GM18511 (cell line): ENCODE measurements around the gene CCDC117.
"Not testable (repeated sequence)": the region's sequence is repeated elsewhere in the genome, so short reads cannot be mapped to it uniquely, and the experiment has no call there.

Experiments
- ATAC-seq: cut with Tn5 transposase; IDR thresholded peaks from one replicate; pipeline ENCODE4 v1.9.1; 2021; ENCODE audit warnings: mild to moderate bottlenecking, moderate library complexity; ENCODE audit not compliant: unreplicated experiment

The CCDC117 gene, protein sequence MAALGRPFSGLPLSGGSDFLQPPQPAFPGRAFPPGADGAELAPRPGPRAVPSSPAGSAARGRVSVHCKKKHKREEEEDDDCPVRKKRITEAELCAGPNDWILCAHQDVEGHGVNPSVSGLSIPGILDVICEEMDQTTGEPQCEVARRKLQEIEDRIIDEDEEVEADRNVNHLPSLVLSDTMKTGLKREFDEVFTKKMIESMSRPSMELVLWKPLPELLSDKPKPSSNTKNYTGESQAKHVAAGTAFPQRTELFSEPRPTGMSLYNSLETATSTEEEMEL

DNA sequence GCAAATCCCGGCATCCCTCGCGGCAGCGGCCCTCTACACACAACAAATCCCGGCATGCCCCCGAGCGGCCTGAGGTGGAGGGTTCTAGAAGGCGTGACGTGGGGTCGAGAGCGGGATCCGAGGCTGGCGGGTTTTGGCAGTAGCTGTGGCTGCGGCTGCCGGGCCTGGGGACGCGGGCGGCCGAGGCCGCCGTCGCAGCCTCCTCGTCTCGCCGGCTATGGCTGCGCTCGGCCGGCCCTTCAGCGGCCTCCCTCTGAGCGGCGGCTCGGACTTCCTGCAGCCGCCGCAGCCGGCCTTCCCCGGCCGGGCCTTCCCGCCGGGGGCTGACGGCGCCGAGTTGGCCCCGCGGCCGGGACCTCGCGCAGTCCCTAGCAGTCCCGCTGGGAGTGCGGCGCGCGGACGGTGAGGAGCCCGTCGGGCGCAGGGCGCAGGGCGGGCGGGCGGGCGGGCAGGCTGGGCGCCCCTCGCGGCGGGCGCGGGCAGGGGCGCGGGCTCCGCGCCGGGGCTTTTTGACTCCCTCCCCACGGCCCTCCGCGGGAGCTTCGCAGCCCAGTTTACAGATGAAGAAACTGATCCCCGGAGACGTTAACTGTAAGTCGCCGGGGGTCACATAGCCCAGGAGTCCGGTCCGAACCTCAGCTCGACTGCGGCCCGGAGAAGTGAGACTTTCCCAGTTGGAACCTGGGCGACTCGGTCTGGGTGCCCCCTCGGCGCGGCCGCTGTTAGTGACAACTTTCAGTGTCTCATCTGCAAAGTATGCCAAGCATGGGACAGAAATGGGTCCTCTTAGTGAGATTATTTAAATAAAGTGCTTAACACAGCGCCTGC lies at the start of gene CCDC117:
Gene CCDC117, plus strand, starts transcription at position 63 of the 828 bp plus-strand sequence. Its CDS starts 155 bp downstream, at position 218.
- ATAC-seq, result peak; percentile 88

DNA sequence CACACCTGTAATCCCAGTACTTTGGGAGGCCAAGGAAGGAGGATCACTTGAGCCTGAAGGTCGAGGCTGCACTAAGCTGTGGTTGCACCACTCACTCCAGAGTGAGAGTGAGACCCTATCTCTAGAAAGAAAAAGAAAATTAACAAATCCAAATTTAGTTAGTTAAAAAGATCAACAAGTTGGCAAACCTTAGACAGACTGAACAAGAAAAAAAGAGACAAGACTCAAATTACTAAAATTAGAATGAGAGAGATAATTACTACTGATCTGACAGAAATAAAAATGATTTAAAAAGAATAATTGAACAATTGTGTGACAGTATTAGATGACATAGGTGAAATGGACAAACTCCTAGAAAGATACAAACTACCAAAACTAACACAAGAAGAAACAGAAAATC lies 44.5 kb upstream of the CCDC117 start:
- ATAC-seq, result no peak

DNA sequence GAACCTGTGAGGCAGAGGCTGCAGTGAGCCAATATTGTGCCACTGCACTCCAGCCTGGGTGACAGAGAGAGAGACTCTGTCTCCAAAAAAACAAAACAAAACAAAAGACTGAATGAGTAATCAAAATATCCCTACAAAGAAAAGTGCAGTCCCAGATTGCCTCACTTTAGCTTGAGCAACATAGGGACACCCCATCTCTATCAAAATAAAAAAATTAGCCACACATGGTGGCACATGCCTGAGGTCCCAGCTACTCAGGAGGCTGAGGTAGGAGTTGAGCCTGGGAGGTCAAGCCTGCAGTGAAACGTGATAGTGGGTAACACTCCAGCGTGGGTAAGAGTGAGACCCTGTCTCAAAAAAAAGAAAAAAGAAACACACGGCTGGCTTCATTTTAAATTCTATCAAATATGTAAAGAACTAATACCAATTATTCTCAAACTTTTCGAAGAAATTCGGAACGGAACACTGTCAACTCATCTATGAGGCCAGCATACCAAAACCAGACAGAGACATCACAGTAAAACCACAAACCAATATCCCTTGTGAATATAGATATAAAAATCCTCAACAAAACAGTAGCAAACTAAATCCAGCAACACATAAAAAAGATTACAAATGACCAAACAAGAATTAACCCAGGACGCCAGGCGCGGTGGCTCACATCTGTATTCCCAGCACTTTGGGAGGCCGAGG lies 43.7 kb upstream of the CCDC117 start:
- ATAC-seq, result no peak

DNA sequence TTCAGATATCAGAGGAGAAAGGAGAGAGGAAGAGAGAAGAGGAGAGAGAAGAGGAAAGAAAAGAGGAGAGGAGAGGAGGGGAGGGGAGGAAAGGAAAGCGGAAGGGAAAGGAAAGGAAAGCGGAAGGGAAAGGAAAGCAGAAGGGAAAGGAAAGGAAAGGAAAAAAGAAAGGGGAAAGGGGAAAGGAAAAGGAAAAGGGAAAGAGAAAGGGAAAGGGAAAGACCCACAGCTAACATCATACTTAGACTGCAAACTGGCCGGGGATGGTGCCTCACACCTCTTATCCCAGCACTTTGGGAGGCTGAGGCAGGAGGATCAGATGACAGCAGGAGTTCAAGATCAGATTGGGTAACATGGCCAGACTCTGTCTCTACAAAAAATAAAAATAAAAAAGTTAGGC lies 42.3 kb upstream of the CCDC117 start:
- ATAC-seq, result no peak

DNA sequence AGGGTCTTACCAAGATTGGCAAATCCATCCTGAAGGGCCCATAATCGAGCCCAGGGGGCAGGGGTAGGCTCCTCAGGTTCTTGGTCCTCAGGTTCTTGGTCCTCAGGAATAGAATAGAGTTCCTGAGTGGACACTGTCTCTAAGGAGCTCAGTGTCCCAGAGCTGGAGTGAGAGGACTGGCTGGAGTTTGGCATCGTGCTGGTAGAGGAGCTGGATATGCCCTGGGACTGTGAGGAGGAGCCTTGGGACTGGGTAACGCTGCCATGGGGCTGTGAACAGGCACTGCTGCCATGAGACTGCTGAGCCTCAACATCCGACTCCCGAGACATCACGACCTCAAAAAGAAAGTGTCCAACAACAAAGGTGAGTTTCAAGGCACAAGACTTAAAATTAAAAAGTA lies 38.1 kb upstream of the CCDC117 start:
- ATAC-seq, result no peak

DNA sequence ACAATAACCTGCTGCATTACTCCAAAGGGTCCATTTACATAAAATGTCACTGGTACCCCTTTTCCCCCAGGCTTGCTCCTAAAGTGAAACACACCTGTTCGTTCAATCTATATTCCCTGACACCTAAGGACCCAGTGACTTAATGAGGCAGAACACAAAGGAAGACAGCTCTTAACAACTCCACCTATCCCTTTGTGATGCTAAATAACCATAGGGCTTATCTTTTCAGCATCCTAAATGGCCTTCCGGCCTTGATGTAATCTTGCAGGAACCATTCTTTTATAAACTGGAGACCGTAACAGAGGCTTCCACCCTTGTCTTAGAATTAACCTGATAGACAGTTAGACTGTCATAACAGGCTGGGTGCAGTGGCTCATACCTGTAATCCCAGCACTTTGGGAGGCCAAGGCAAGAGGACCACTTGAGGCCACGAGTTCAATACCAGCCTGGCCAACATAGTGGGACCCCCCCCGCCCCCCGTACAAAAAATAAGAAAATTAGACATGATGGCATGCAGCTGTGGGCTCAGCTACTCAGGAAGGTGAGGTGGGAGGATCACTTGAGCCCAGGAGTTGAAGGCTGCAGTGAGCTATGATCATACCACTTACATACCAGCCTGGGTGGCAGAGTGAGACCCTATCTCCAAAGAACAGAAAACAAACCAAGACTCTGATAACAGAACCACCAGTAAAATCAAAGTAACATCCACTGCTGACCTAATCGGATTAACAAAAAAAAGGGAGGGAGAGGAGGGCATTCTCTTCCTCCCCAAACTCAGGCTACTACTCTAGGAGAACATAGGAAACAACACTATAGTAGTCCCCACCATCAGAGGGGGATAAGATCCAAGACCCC lies 36.0 kb upstream of the CCDC117 start:
- no peak for ATAC-seq

DNA sequence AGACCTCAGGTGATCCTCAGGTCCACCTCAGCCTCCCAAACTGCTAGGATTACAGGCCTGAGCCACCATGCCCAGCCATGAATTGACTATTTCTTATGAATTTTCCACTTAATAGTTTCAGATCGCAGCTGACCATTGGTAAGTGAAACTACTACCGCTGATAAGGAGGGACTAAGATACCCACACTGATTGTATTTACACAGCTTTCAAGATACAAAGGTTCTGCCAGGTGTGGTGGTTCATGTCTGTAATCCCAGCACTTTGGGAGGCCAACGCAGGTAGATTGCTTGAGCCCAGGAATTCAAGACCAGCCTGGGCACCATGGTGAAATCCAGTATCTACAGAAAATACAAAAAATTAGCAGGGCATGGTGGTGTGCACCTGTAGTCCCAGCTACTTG lies 34.8 kb upstream of the CCDC117 start:
- ATAC-seq, result no peak

DNA sequence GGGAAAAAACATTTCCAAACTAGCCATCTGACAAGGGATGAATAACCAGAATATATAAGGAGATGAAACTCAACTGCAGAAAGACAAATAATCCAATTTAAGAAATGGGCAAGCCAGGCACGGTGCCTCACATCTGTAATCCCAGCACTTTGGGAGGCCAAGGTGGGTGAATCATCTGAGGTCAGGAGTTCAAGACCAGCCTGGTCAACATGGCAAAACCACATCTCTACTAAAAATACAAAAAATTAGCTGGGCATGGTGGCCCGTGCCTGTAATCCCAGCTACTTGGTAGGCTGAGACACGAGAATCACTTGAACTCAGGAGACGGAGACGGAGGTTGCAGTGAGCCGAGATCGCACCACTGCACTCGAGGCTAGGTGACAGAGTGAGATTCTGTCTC lies 33.6 kb upstream of the CCDC117 start:
- ATAC-seq, result not testable (repeated sequence)

DNA sequence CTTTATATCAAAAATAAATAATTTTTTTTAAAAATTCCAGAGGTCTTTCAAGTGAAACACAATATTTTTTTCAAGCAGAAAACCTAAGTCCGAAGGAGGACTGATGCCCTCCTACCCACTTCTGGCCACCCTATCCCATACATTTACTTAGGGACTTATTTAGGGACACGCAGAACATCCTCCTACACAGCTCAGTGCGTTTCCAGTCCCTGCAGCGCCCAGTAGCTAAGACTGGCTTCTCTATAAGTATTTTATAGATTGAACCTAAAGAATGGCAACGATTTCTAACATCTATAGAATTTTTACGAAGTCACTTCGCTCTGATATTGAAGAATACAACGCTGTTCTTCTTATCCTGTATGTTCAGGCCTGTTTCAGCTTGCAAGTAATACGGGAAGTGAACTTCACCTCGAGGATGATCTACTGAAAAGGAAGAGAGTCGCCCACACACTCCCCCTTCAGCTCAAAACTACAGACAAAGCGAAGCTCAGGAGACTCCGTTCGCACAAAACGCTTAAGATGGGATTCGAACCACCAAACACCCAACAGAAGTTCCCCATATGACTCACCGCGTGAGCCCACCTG lies 31.2 kb upstream of the CCDC117 start:
- ATAC-seq, result no peak

DNA sequence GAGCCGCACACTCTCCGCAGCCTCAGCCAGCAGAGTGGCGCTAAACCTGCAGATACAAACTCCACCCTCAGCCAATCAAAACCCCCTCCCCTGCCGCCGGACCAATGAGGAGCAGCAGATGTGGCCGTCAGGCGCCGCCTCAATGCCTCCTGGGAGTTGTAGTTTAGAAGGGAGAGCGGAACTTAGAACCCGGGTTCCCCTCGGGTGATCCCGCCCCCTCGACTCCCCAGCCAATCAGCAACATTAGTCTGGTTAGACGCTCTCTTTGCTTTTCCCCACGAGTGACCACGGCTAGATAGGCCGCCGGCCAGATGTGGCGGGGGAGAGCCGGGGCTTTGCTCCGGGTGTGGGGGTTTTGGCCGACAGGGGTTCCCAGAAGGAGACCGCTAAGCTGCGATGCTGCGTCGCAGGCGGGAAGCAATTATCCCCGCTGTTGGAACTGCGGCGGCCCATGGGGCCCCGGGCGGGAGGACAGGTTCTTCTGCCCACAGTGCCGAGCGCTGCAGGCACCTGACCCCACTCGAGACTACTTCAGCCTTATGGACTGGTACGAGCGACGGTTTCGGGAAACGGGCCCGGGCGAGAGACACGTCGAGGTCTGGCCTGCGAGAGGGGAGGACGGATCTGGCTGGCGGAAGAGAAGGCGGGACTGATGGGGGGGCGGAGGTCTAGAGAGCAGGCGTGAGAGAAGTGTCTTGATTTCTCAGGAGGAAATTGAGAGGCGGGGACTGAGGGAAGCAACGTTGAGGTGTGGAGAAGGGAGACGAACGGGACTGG lies 30.5 kb upstream of the CCDC117 start, which contains the start of the genes CHEK2 and HSCB:
Gene CHEK2, minus strand, starts transcription at position 36 of the 777 bp plus-strand sequence. CDS start 7,099 bp downstream, outside the sequence.
Gene HSCB, plus strand, starts transcription at position 255 of the 777 bp plus-strand sequence. Its CDS starts 57 bp downstream, at position 312.
- peak; percentile 92 for ATAC-seq

DNA sequence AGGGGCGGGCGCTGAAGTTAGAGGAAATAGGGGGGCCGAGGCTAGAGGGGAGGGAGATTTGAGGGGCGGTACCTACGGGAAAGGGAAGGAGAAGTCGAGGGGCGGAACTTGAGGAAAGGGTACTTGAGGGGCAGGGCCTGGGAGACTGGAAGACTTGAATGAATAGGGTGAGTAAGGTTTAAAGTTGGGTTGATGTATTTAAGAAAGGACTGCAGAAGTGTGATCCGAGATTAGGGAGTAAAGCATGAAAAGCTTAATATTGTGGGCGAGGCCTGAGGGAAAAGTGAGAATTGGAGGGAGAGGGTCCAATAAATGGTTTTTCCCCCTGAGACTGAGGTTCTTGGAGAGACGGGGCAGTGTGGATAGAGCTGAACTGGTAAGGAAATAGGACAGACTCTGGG lies 29.9 kb upstream of the CCDC117 start:
- no peak for ATAC-seq

DNA sequence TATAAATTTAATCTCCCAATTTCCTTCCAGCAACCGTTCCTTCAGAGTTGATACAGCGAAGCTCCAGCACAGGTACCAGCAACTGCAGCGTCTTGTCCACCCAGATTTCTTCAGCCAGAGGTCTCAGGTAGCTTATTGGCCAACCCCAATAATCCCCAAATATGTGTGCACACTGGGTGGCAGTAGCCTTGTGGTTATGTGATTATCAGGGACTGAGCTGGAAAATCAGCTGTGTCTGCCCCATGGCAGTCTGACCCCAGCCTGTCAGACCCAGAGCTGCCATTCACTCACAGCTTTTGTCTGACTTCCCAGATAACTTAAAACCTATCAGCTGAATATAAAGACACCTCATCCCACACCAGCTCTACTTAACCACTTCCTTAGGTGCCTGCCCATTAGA lies 28.6 kb upstream of the CCDC117 start:
- ATAC-seq, result no peak

DNA sequence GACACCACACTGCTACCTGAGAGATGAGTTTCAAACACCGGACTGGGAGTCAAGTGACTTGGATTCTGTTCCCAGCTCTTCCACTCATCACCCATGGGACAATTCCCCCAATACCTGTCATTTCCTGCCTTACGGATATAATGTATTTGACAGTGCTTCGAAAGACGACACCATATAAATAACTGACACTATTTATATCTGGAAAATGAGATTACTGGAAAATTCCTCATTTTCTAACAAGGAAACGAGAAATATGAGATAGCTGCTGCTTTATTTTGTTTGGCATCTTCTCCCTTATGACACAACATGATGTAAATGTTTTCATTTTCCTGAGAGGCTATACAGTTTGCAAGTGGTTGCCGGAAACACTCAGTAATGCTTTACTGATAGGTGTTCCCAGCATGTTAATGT lies 22.0 kb upstream of the CCDC117 start:
- ATAC-seq, result no peak

DNA sequence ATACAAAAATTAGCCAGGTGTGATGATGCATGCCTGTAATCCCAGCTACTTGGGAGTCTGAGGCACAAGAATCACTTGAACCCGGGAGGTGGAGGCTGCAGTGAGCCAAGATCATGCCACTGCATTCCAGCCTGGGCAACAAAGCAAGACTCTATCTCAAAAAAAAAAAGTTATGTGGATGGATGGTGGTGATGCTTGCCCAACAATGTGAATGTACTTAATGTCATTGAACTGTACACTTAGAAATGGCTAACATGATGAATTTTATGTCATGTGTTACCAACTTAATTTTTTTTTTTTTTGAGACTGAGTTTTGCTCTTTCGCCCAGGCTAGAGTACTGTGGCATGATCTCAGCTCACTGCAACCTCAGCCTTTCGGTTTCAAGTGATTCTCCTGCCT lies 18.0 kb upstream of the CCDC117 start:
- ATAC-seq, result not testable (repeated sequence)

DNA sequence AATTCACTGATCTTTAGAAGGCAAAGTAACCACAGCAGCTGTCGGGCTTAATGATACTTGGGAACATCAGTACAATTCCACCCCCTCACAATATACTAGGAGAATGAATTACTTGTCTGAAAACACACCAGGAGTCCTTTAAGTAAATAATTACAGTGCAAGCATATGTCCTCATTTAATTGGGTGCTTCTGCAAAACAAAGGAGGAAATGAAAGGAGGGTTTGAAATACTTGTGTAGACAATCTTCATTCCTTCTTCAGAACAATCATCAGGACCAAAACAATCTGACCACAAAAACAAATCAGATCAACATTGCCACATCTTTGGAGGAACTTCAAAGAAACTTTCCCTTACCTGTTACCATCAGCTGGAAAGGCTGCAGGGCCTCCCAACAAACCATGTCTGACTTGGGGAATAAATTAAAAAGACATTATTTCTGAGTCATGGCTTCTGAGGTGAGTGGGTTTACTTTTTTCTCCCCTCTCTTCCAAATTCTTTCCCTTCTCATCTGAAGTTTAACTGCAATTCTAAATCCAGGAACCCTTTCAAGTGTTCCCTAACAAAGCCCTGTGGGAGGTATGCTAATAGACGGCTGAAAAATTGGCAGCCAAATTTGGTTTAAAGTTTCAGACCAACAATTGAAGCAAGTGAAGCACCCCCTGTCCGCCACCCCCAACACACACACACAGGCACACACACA lies 12.5 kb upstream of the CCDC117 start:
- no peak for ATAC-seq

DNA sequence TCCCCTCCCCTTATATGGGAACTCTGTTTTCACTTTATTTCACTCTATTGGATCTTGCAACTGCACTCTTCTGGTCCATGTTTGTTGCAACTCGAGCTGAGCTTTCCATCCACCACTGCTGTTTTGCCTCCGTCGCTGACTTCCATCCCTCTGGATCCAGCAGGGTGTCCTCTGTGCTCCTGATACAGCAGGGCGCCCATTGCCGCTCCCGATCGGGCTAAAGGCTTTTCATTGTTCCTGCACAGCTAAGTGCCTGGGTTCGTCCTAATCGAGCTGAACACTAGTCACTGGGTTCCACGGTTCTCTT lies 11.1 kb upstream of the CCDC117 start:
- no peak for ATAC-seq

DNA sequence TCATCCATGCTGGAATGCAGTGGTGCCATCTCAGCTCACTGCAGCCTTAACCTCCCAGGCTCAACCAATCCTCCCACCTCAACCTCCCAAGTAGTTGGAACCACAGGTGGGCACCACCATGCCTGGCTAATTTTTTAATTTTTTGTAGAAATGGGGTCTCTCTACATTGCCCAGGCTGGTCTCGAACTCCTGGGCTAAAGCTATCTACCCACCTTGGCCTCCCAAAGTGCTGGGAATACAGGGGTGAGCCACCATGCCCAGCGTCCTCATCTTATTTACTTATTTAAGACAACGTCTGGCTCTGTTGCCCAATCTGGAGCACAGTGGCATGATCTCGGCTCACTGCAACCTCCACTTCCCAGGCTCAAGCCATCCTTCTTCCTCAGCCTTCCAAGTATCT lies 10.5 kb upstream of the CCDC117 start:
- not testable (repeated sequence) for ATAC-seq

DNA sequence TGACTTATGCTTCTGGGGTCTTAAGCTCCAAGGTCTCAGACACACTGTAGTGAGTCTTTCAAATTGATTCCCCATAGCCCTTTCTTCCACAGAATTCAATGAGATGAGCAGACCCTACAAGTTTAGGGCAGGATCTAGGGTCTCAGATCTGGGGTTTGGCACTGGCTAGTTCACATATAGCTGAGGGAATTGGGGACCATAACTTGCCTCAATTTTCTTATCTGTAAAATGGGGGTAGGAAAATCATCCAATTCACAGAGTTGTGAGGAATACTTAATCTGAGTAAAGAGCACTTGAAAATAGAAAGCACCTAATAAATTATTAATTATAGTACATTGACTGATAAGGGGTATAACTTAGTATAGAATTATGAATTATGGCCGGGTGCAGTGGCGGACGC lies 5.9 kb upstream of the CCDC117 start:
- ATAC-seq, result no peak
